ENCODE results near the gene TUBB3.
"Not testable (repeated sequence)": the region's sequence is repeated elsewhere in the genome, so short reads cannot be mapped to it uniquely, and the experiment has no call there.

TUBB3 gene

GRCh38 chr16:89900885-89901284 is 22.3 kb upstream of the TUBB3 start:
- DNase-seq (ENCODE audit: insufficient read length, low spot score), result no peak
- FAIRE-seq, result no peak

- DNase-seq (ENCODE audit: insufficient read length, low spot score) (no peak), FAIRE-seq (no peak)
Observed at GRCh38 chr16:89902980-89903379, 20.2 kb upstream of the TUBB3 start.

GRCh38 chr16:89903908-89904515 is 19.1 kb upstream of the TUBB3 start:
- DNase-seq (ENCODE audit: insufficient read length, low spot score), result no peak
- FAIRE-seq, result no peak

- FAIRE-seq, result no peak
- DNase-seq (ENCODE audit: insufficient read length, low spot score), result no peak
Observed at GRCh38 chr16:89904606-89905510, 18.3 kb upstream of the TUBB3 start.

GRCh38 chr16:89905511-89906139 is 17.5 kb upstream of the TUBB3 start:
- FAIRE-seq (no peak), DNase-seq (ENCODE audit: insufficient read length, low spot score) (no peak)

- no peak for DNase-seq (ENCODE audit: insufficient read length, low spot score)
- FAIRE-seq, result no peak
Observed at GRCh38 chr16:89906140-89907025, 16.8 kb upstream of the TUBB3 start.

- FAIRE-seq, result no peak
- DNase-seq (ENCODE audit: insufficient read length, low spot score), result no peak
Observed at GRCh38 chr16:89907055-89907814, 15.9 kb upstream of the TUBB3 start.

- DNase-seq (ENCODE audit: insufficient read length, low spot score) (no peak), FAIRE-seq (no peak)
Observed at GRCh38 chr16:89908236-89908635, 14.9 kb upstream of the TUBB3 start.

- DNase-seq (ENCODE audit: insufficient read length, low spot score), result peak; percentile 60
- no peak for FAIRE-seq
Observed at GRCh38 chr16:89909777-89910716, 13.1 kb upstream of the TUBB3 start.

GRCh38 chr16:89910717-89911354 is 12.3 kb upstream of the TUBB3 start:
- FAIRE-seq (no peak), DNase-seq (ENCODE audit: insufficient read length, low spot score) (no peak)

- no peak for FAIRE-seq
- DNase-seq (ENCODE audit: insufficient read length, low spot score), result no peak
Observed at GRCh38 chr16:89911375-89911774, 11.8 kb upstream of the TUBB3 start.

GRCh38 chr16:89912143-89912542 is 11.0 kb upstream of the TUBB3 start:
- FAIRE-seq (no peak), DNase-seq (ENCODE audit: insufficient read length, low spot score) (no peak)

- DNase-seq (ENCODE audit: insufficient read length, low spot score), result no peak
- FAIRE-seq, result no peak
Observed at GRCh38 chr16:89912627-89913026, 10.5 kb upstream of the TUBB3 start.

GRCh38 chr16:89913408-89914387 is 9.4 kb upstream of the TUBB3 start:
- FAIRE-seq, result peak; percentile 90
- DNase-seq (ENCODE audit: insufficient read length, low spot score), result no peak

GRCh38 chr16:89914642-89915285 is 8.4 kb upstream of the TUBB3 start:
- not testable (repeated sequence) for DNase-seq (ENCODE audit: insufficient read length, low spot score); FAIRE-seq

GRCh38 chr16:89915303-89916232 is 7.6 kb upstream of the TUBB3 start:
- FAIRE-seq, result no peak
- DNase-seq (ENCODE audit: insufficient read length, low spot score), result no peak
